SK-N-SH treated with all-trans-retinoic acid at 6 μM for 48 hours (cell line): Measurements from ENCODE around the gene POFUT1.

Experiments used
- RARB ChIP-seq: fragments of 250-450 bp; sonication (Bioruptor Pico); IDR thresholded peaks from 2 replicates; pipeline ENCODE4 v1.8.0; 2021; ENCODE audit warnings: mild to moderate bottlenecking, moderate library complexity
- ZC3H10 ChIP-seq: fragments of 250-450 bp; sonication (Bioruptor Pico); IDR thresholded peaks from 2 replicates; pipeline ENCODE4 v1.5.1; 2021; ENCODE audit warnings: mild to moderate bottlenecking, moderate library complexity
- ZNF8 ChIP-seq: fragments of 450-650 bp; formaldehyde crosslinking; IDR thresholded peaks from 2 replicates; pipeline ENCODE4 v1.5.0; 2020; ENCODE audit warnings: mild to moderate bottlenecking, moderate library complexity
- TF ChIP-seq, protein P1 (sequence below): fragments of 250-450 bp; sonication (Bioruptor Pico); IDR thresholded peaks from 2 replicates; pipeline ENCODE4 v1.5.1; 2020; ENCODE audit warnings: low read depth, mild to moderate bottlenecking, moderate library complexity

DNA sequence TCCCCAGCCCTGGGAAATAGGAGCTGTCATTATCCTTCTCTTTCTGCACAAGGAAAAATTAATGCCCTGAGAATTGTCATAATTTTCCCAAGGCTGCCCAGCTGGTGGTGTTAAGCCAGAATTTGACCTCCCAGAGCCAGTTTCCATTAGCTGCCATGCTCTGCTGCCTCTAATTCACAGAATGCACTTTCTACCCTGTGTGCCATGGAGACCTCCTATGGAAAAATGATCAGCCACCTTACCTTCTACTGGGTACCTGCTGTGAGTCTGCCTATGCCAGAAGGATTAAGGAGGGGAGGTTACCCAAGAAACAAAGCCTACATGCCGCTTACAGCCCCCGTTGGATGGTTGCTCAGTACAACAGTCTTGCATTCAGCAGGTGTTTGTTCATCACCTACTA lies 29.1 kb downstream of the POFUT1 start:
- no peak for TF ChIP-seq RARB (CRISPR knock-in tag)
- no peak for TF ChIP-seq ZC3H10 (CRISPR knock-in tag)
- TF ChIP-seq, protein P1, sequence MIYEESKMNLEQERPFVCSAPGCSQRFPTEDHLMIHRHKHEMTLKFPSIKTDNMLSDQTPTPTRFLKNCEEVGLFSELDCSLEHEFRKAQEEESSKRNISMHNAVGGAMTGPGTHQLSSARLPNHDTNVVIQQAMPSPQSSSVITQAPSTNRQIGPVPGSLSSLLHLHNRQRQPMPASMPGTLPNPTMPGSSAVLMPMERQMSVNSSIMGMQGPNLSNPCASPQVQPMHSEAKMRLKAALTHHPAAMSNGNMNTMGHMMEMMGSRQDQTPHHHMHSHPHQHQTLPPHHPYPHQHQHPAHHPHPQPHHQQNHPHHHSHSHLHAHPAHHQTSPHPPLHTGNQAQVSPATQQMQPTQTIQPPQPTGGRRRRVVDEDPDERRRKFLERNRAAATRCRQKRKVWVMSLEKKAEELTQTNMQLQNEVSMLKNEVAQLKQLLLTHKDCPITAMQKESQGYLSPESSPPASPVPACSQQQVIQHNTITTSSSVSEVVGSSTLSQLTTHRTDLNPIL (CRISPR knock-in tag), result no peak
- no peak for TF ChIP-seq ZNF8 (CRISPR knock-in tag)
